Fibroblast of skin of right quadriceps (primary cell): ENCODE data around the gene ERC2.

Source experiments
- DNase-seq: peaks from one replicate; pipeline ENCODE4 v3.0.0-alpha.2; 2013

The ERC2 gene

DNA sequence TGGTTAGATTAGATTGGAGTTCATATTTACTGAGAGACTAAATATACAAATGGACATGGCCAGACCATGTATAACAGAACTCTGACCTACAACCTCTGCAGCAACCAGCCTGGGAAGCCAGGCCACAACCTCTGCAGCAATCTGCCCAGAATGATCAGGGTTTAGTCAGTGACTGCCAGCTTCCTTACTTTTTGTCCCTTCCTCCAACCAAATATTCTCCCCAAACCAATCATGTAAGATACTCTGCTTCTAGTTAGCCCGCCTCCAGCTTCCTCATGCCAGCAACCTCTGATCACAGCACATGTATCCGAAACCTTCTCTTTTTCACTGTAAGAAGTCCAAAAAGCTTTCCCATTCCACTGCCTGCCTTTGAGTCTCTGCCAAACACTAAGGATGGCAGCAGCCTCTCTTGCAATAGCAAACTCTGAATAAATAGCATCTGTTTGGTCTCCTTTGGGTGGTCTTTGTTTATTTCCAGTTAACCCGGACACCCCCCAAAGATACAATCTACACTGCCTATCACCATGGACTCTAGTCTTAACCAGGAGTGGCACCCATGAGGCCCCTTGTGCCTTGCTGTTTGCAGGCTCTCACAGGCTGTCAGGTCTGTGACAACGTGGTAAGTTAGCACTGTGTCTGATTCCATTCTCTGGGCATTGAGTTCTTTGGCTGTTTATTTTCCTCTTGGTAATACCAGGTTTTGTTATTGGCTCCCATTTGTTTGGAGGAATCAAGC, 102.2 kb downstream of the ERC2 start:
- DNase-seq = no peak

DNA sequence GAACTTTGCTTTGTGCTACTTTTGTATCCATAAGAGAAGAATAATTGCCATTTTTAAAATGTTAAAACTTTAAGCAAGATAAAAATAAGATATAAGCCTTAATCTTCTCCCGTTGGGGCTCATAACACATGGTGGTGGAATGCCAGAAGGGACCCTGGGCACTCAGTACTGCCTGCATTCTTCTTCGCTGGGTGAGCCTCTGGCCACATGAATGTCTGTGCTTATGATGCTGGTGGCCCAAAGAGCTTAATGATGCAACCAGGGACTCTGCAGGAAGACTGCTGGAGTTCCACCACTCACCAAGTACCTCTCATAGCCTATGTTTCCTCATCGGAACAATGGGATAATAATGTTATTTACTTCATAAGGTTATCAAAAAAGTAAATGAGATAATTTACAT, 103.6 kb downstream of the ERC2 start:
- DNase-seq = no peak

DNA sequence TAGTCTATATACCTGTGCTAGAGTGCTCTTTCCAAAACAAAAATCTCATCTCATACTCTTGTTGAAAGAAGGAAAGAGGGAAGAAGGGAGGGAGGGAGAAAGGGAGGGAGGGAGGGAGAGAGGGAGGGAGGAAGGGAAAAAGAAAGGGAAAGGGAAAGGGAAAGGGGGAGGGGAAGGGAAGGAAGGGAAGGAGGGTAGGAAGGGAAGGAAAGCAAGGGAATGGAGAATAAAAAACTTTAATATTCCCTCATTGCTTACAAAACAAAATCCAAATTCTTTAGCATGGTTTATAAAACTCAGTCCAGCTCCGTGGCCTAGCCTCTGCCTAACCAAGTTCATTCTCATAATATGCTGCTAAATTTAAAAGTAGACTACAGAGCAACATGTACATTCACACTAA, 104.5 kb downstream of the ERC2 start:
- no peak for DNase-seq

DNA sequence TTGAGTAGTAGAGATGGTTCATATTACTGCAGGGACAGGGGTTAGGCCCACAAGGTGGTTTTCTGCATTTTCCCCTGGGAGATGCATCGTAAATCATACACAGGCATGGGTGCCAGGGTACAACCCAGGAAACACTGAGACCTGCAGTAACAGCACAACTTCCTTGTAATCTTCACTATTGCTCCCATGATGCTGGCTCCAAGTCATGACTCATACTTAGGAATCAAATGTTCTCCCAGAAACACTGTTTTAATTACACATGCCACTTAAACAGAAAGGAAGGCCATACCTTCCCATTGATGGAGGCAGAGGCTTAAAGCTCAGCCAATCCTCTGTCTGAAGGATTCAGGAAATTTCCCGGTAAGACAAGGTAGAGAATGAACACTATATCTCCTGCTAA, 106.5 kb downstream of the ERC2 start:
- DNase-seq = no peak

DNA sequence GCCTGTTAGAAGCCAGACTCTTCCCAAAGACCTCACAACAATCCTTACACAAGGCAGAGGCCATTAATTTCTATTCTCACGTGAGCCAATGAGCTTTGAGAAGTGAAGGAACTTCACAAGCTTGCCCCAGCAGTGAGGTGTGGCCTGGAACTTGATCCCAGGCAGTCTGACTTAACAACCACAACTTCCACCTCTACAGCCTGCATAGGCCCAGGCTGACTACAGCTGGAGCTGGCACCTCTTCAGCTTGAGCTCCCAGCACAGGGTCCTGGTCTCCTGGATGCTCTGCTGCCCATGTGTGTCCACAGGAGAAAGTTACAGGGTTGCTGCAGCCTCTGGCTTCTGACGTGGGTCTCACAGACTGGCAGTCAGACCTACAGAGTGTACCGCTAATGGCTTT, 111.0 kb downstream of the ERC2 start:
- DNase-seq = no peak

DNA sequence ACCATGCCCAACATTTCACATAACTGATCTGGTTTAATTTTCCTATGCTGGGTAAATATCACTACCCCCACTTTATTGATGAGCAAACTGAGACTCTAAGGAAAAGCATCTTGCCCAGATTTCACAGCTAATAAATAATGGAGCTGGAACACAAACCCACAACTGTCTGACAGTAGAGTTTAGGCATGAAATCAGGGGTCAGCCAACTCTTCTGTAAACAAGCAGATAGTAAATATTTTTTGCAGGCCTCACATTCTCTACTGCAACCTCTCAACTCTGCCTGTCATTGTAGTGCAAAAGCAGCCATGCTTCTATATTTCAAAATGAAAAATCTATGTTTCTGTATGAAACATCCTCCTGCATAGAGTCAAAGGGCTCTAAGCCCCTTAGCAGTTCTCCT, 111.5 kb downstream of the ERC2 start:
- DNase-seq = no peak

DNA sequence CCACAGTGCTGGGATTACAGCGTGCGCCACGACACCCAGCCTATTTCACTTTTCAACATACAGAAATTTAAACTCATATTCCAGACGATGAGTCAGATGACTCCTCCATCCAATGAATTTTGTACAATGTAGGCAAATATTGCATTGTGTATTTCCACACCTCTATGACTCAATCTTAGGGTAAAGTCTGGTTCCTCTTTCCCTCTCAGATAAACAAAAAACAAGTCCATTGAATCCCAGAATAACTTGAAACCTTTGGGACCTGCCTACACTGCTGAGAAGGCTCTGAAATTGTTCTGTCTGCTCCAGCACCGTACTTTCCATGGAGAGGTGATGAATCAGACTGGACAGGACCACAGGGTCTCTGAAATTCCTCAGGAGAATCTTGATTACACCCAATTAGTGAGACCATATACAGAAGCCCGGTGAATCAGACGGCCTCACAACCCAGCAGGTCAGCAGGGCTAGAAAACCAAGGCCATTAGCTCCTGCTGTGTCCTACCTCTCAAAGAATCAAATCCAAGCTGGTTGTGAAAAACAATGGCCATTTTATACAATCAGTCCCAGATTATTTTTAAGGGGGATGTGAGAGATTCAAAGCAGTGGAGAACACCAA, 112.6 kb downstream of the ERC2 start:
- no peak for DNase-seq

DNA sequence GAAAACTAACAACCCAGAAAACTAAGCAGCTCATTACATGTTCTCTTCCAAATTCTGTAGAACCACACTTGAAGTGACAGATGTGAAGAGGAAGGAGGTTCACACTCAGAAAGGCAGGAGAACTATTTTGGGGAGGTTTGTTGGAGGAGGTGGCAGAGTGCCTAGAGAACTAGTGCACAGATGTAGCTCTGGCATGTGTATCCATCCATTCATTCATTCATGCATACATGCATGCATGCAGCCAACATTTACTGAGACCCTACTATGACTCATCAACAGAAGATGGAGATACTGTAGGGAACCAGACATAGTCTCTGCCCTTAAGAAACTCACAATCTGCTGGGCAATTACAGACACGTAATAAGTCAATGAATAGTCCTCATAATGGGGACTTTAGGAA, 116.7 kb downstream of the ERC2 start:
- DNase-seq = no peak

DNA sequence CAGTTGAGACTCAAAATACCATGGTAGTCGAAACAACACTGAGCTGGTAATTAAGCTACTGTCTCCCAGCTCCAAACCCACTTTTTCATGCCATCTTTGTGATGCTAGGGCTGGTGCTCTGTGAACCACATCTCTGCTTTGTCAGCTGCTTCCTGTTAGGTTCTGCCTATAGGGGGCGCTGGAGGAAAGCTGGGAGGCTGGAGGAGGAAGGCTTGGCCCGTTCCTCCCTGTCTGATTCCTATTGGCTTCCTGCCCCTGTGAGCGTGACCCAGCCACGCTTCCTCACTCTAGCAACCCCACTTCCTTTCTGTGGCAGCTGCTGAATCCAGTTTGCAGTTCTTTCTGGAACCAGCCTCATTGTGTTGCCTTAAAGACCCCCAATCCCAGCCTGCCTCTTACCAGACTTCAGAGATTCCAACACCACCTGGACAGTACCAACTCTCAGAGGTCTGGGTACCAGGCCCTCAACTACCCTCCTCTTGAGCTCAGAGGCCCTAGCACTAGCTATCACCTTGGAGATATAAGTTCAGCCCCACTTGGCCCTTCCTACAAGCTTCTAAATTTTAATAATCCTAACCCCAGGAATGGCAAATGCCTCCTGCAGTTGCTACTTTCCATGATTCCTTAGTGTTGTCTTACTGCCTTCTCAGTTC, 120.9 kb downstream of the ERC2 start:
- DNase-seq = no peak

DNA sequence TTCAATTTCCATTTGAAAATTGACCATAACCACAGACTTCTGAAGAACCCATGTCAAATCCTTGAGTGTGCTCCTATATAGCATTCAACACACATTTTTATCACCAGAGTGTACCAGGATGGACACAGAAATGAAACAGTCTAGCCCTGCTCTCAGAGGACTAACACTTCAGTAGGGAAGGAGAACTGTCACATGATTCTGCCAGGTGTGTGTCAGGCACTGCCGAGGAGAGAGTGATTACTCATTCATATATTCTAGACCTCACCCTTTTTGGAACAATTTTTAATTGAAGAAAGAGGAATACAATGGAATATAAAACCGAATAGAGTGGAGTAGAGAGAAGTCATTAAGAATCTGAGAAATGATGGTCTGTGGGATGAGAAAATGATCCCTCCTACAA, 125.8 kb downstream of the ERC2 start:
- DNase-seq = no peak

DNA sequence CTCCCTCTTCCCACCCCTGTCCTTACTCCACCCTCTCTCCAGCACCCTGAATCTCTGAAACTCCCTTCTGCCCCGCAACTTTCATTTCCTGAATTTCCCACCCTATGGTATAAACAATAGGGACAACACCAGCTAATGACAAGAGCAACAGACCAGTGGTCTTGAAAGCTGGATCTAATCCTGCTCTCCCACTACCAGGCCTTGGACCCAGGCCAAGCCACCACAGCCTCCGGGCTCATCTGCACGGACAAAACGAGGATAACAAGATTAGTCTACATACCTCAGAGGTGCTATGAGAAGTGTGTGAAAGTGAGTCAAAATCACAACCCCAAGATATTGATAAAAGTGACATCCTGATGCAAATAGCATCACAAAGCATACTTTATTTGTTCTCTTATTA, 128.6 kb downstream of the ERC2 start:
- no peak for DNase-seq

DNA sequence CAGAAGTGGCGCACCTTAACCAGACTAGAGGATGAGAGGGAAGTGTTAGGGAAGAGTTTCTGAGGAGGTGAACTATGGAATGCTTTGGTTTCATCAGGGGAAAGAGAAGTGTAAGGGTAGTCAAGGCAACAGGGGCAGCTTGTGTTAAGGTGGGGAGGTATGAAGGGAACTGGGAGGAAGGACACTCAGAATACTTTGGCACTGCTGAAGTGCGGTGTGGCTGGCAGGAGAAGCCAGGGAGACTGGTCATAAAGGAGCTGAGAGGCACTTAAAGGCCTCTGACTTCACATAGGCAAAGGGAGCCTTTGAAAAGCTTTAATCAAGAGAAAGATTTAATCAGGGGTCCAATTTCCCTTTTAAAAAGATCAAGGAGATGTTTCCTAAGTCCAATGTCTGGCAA, 129.0 kb downstream of the ERC2 start:
- DNase-seq = no peak

DNA sequence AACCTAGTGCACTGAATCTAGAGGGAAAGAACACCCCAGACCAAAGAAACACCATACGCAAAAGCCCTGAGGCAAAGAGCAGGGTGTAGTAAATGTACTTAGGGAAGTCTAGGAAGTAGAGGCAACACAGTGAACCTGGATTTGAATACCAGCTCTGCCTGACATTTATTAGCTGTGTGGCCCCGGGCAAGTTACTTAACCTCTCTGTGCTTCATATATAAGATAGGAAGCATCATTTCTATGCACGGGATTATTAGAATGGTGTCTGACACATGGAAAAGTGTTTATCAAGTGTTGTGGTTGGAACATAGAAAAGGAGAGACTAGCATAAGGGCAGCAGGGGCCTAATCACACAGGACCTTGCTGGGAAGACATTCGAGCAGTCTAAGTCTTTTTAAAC, 132.2 kb downstream of the ERC2 start:
- DNase-seq = no peak

DNA sequence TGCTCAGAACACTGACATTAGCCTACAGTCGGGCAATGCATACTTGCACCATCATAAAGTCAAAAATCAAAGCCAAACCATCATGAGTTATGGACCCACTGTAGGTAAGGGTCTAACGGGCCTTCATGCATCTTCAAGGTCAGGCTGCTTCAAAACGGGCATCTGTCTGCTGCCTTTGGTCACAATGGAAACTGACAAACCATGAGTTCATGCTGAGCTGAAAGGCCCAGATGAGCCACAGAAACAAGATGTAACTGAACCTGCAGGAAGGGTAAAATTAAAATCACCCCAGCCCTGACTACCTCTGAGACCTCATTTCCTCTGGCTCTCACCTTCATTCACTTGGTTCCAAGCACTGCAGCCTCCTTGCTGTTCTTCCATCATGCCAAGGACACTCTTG, 143.8 kb downstream of the ERC2 start:
- no peak for DNase-seq

DNA sequence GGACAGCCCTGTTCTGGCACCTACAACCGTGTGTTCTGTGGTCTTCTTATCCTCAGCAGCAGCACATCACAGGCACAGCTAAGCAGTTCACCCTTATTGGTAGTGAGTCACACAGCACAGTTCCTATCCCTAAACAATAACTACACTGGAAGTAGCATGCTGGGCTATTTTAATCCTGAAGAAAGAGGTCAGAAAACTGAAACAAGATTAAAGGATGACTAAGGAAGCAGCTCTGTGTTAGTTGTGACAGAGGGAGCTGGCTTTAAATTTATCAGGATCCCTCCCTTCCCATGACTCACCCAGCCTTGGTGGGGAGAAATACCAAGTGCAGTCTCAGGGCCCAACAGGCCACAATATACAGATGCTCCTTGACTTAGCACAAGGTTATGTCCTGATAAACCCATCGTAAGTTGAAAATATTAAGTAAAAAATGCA, 144.3 kb downstream of the ERC2 start:
- peak; percentile 85 for DNase-seq

DNA sequence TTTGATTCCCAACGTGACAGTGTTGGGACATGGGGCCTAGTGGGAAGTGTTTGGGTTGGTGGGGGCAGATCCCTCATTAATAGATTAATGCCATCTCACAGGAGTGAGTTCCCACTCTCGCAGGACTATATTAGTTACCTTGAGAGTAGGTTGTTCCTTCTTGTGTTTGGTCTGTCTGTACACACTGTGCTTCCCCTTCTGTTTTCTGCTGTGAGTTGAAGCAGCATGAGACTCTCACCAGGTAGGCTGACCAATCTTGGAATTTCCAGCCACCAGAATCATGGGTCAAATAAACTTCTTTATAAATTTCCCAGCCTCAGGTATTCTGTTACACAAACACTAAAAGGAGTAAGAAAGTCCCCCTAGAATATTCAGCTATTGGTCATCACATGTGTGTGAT, 145.4 kb downstream of the ERC2 start:
- DNase-seq = no peak

DNA sequence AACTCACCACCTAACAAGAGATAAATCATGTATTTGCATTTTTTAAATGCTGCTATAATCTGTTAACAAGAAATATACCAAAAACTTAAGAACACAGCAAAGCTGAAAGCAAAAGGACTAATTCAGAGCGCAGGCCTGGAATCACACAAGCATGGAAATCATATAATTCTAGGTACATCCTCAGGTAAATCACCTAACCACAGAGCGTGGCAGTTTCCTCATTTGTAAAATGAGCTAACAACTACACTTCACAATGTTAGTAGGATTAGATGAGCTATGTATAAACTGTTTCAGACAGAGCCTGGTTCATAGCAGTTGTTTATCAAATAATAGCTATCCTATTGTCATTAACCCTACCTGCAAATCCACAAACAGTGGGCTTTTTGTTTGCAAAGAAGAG, 146.4 kb downstream of the ERC2 start:
- no peak for DNase-seq

DNA sequence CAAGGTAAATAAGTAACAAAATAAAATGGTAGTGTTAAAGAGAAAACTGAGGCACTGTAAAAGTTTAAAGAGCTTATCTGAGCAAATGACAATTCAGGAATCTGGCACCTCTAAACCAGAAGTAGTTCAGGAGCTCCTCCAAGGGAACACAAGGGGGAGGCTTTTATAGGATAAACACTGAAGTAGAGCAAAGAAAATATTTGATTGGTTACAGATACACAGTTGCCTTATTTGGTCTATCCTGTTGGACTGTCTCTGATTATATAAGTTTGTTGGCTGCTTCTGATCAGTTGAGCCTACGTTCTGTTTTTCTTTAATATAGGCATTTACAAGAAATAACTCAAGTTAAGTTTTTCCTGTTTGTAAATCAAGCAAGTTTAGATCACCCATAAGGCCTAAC, 146.9 kb downstream of the ERC2 start:
- DNase-seq = no peak

DNA sequence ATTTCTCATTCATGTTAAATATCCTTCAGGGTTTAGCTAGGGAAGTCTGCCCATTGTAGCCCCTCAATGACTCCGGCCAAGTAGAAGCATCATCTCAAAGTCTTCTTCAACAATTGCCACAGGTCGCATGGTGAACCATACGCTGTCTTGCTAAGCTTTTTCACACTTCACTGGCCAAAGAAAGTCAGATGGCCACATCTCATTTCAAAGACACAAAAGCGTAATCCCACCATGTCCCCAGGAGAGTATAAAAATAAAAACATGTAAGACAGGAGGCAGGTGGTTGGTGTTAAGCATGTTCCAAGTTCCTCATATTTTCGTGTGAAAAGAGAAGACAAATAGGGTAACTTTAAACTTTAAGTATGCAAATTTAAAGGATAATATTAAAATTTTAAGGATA, 147.4 kb downstream of the ERC2 start:
- no peak for DNase-seq

DNA sequence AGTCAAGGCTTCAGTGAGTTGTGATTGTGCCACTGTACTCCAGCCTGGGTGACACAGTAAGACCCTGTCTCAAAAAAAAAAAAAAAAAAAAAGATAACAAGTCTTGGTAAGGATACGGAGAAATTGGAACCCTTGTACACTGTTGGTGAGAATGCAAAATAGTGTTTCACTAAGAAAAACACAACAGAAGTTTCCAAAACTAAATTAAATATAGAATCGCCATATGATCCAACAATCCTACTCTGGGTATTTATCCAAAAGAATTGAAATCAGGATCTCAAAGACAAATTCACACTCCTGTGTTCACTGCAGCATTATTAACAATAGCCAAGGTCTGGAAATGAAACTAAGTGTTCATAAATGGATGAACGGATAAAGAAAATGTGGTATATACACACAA, 149.4 kb downstream of the ERC2 start:
- no peak for DNase-seq

DNA sequence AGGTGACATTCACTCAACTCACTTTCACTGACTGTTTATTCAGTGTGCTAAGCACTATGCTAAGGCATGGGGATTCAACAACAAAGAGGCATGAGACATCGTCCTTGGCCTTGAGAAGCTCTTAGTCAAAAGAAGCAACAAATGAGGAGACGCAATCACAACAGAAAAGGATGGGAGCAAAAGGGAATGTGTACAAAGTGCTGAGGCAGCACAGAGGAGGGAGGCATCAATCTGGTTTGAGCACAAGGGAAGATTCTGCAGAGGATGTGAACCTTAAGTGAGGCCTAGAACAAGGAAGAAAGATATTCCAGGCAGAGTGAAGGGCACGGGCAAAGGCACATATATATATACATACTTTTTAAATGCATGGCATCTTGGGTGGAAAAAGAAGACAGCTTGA, 151.3 kb downstream of the ERC2 start:
- no peak for DNase-seq

DNA sequence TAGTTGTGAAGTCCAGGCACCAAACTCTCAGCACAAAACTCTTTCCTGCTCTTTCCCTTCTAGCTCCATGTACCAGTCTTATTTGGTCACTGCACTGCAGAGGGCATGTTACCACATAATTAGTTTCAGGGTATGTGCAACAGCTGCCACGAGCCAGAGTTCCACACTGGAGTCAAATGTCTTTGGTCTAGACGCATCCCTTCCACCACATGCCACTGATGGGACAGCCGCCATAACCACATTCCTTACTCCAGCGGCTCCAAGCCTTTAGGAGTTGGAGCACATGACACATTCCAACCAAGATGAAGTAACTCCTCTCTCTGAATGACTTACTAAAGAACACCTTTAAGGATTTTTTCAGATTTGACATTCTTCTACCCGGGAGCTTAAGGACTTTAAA, 153.4 kb downstream of the ERC2 start:
- DNase-seq = peak; percentile 76

DNA sequence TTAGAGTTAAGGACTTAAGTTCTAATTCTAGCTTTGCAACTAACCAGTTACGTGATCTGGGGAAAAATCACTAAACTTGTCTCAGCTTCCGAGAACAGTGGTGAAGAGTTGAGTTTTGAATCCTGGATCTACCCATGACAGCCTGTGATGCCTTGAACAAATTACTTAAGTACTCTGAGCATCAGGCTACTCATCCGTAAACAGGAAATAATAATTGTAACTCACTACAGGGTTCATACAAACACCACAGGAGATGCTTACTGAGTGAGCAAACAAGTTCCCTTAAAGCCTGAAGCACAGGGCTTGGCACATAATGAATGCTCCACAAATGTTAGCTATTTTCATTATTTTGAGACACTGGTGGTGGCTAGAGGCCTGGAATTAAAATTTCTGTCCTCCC, 158.8 kb downstream of the ERC2 start:
- DNase-seq = no peak

DNA sequence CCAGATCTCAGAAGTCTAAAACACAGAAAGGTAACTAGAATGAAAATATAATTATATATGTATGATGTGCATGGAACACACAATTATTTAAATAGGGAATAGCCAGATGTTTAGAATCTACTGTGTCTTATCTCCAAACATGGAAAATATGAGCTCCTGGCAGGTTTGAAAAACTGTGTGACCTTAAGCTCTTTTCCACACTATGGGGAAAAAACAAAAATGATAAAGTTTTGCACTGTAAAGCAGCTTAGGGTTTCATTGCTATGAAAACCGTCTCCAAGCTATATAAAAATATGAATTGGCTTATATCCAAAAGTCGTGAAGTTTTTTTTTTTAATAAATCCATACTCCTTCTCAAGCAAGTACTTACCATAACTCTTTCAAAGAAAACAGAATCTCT, 159.8 kb downstream of the ERC2 start:
- no peak for DNase-seq

DNA sequence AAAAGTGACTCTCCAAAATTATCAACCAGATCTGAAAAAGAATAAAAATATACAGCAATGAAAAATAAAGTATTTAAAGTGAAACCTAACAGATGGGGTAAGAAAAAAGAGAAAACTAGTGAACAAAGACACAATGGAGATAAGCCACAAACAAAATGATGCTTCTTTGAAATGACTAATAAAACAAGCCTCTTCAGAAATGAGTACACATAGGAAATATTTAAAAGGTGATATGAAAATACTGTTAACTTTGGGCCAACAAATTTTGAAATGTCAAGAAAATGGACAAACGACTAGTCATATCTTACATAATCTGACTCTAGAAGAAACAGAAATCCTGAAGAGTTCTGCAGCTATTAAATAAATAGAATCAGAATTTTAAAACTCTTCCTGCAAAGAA, 164.2 kb downstream of the ERC2 start:
- DNase-seq = no peak
